Liver (tissue), 9 donors: ENCODE results near the gene FN1. TPM values are rescaled to one million over a fixed set of nuclear protein-coding genes. Genes with fewer than 3 reads are reported as not detected.

ENCODE experiments used
- DNase-seq: peaks from one replicate; pipeline ENCODE4 v3.0.0-alpha.2; 2017; ENCODE audit warnings: low spot score
- H3K27ac ChIP-seq, 2 donors: one replicate each; pipeline ENCODE4 v1.7.0; 2013; ENCODE audit warnings: inconsistent platforms in 2 of 2, low read length in 2 of 2, control low read depth in 1 of 2, low read depth in 1 of 2, mild to moderate bottlenecking in 1 of 2
- H3K27me3 ChIP-seq, 4 donors: one replicate each; pipeline versions ENCODE4 v1.6.1 to v1.7.0; 2013; ENCODE audit warnings: low read length in 3 of 4, inconsistent platforms in 1 of 4, mild to moderate bottlenecking in 1 of 4, moderate library complexity in 1 of 4; ENCODE audit not compliant: control insufficient read depth in 4 of 4, insufficient read depth in 4 of 4
- H3K36me3 ChIP-seq, 4 donors: one replicate each; pipeline versions ENCODE4 v1.6.1 to v1.7.0; 2013; ENCODE audit warnings: low read length in 3 of 4, mild to moderate bottlenecking in 3 of 4, low read depth in 1 of 4, moderate library complexity in 1 of 4; ENCODE audit not compliant: control insufficient read depth in 4 of 4, insufficient read depth in 3 of 4
- H3K4me1 ChIP-seq, 4 donors: one replicate each; pipeline versions ENCODE4 v1.6.1 to v1.7.0; 2013; ENCODE audit warnings: low read length in 3 of 4, mild to moderate bottlenecking in 3 of 4, moderate library complexity in 1 of 4; ENCODE audit not compliant: control insufficient read depth in 4 of 4, insufficient read depth in 4 of 4
- H3K4me3 ChIP-seq, 3 donors: one replicate each; pipeline versions ENCODE4 v1.6.1 to v1.7.0; 2013; ENCODE audit warnings: low read length in 3 of 3, control low read depth in 1 of 3, low read depth in 1 of 3, mild to moderate bottlenecking in 1 of 3
- H3K9ac ChIP-seq, 2 donors: one replicate each; pipeline ENCODE4 v1.7.0; 2013; ENCODE audit warnings: low read length in 2 of 2, mild to moderate bottlenecking in 2 of 2, moderate library complexity in 2 of 2, control low read depth in 1 of 2, low read depth in 1 of 2
- H3K9me3 ChIP-seq, 4 donors: one replicate each; pipeline versions ENCODE4 v1.6.1 to v1.7.0; 2013; ENCODE audit warnings: low read length in 3 of 4; ENCODE audit not compliant: control insufficient read depth in 4 of 4
- ATF3 ChIP-seq: IDR thresholded peaks from 2 replicates; pipeline ENCODE4 v1.6.1; 2016; ENCODE audit warnings: antibody characterized with exemption
- CTCF ChIP-seq: fragments of 150-350 bp; IDR thresholded peaks from 2 replicates; pipeline ENCODE4 v1.5.1; 2017; ENCODE audit warnings: improper control_type of control experiment, low read depth, low read length; ENCODE audit not compliant: missing input control
- EGR1 ChIP-seq, 2 donors: IDR thresholded peaks; 2 replicates each; pipeline ENCODE4 v1.6.1; 2016 to 2018; ENCODE audit warnings: antibody characterized with exemption in 2 of 2, low read depth in 2 of 2
- FOXA1 ChIP-seq: IDR thresholded peaks from 2 replicates; pipeline ENCODE4 v1.6.1; 2016; ENCODE audit warnings: antibody characterized with exemption
- FOXA2 ChIP-seq: IDR thresholded peaks from 2 replicates; pipeline ENCODE4 v1.6.1; 2016; ENCODE audit warnings: antibody characterized with exemption
- GABPA ChIP-seq, 2 donors: IDR thresholded peaks in 1 of 2; conservative IDR thresholded peaks in 1 of 2; 2 replicates each; pipeline ENCODE4 v1.6.1; 2016; ENCODE audit warnings: antibody characterized with exemption in 2 of 2, mild to moderate bottlenecking in 1 of 2, moderate library complexity in 1 of 2
- HNF4A ChIP-seq, 2 donors: conservative IDR thresholded peaks; 2 replicates each; pipeline ENCODE4 v1.6.1; 2016; ENCODE audit warnings: antibody characterized with exemption in 2 of 2, mild to moderate bottlenecking in 2 of 2
- HNF4G ChIP-seq: IDR thresholded peaks from 2 replicates; pipeline ENCODE4 v1.6.1; 2016; ENCODE audit warnings: antibody characterized with exemption
- JUND ChIP-seq, 2 donors: IDR thresholded peaks; 2 replicates each; pipeline ENCODE4 v1.6.1; 2016; ENCODE audit warnings: antibody characterized with exemption in 2 of 2
- MAX ChIP-seq: IDR thresholded peaks from 2 replicates; pipeline ENCODE4 v1.6.1; 2016; ENCODE audit warnings: antibody characterized with exemption
- NR2F2 ChIP-seq: IDR thresholded peaks from 2 replicates; pipeline ENCODE4 v1.6.1; 2016; ENCODE audit warnings: antibody characterized with exemption
- RAD21 ChIP-seq, 2 donors: IDR thresholded peaks; 2 replicates each; pipeline ENCODE4 v1.6.1; 2016; ENCODE audit warnings: antibody characterized with exemption in 2 of 2, mild to moderate bottlenecking in 2 of 2
- REST ChIP-seq: IDR thresholded peaks from 2 replicates; pipeline ENCODE4 v1.6.1; 2016; ENCODE audit warnings: antibody characterized with exemption, mild to moderate bottlenecking
- RXRA ChIP-seq, 2 donors: IDR thresholded peaks; 2 replicates each; pipeline ENCODE4 v1.6.1; 2017 to 2018; ENCODE audit warnings: antibody characterized with exemption in 2 of 2, mild to moderate bottlenecking in 1 of 2
- SP1 ChIP-seq: IDR thresholded peaks from 2 replicates; pipeline ENCODE4 v1.6.1; 2018; ENCODE audit warnings: antibody characterized with exemption, mild to moderate bottlenecking
- TAF1 ChIP-seq: conservative IDR thresholded peaks from 2 replicates; pipeline ENCODE4 v1.6.1; 2016; ENCODE audit warnings: antibody characterized with exemption, mild to moderate bottlenecking
- YY1 ChIP-seq: IDR thresholded peaks from 2 replicates; pipeline ENCODE4 v1.6.1; 2016; ENCODE audit warnings: antibody characterized with exemption, mild to moderate bottlenecking
- ZBTB33 ChIP-seq: IDR thresholded peaks from 2 replicates; pipeline ENCODE4 v1.6.1; 2016; ENCODE audit warnings: antibody characterized with exemption
- WGBS: extraction: QIAGEN DNeasy Blood & Tissue Kit; methylation state at CpG from one replicate; pipeline ENCODE4 v1.1.7; 2013; 5-methylcytosine and 5-hydroxymethylcytosine counted together
- polyA plus RNA-seq, 2 donors: library from polyadenylated mRNA; stranded (reverse) in 1 of 2; unstranded in 1 of 2; fragments of 200-250 nt in 1 of 2; fragments of >200 nt in 1 of 2; fragmentation: Nextera tagmentation in 1 of 2; extraction: Ambion mirVana in 1 of 2; gene quantifications; one replicate each; pipeline versions ENCODE4 v1.2.1 to v1.2.3, GENCODE V29; 2013 to 2015
- total RNA-seq, 2 donors: library from RNA; depleted of rRNA; stranded (reverse); fragments of >200 nt; gene quantifications; one replicate each; pipeline ENCODE4 v1.2.3, GENCODE V29; 2014
- donor health status: healthy.
- donor health status: healthy.
- donor health status: healthy.
- donor health status: healthy.
- donor health status: healthy.

FN1 gene
- total and polyA plus RNA-seq, 4 donors: 545 to 1,402 (median 837) TPM

- no peaks in the 10 kb centered on the region for H3K27me3 ChIP-seq
- H3K9ac ChIP-seq: no peak overlapping the region
- H3K4me3 ChIP-seq: no peak overlapping the region
- no peaks in the 10 kb centered on the region for H3K36me3 ChIP-seq
- H3K27ac ChIP-seq: no peak overlapping the region
- 32% methylated on average over 5 of the region's 5 CpGs for WGBS
- H3K9me3 ChIP-seq: no peaks in the 10 kb centered on the region
- DNase-seq: no peak
- no peak for TF ChIP-seq JUND (IDR thresholded peaks at IDR 0.05)
- peak in 1 of 2 donors; percentile 7 for TF ChIP-seq RAD21 (IDR thresholded peaks at IDR 0.05)
- no peak for TF ChIP-seq ATF3
- no peak for TF ChIP-seq EGR1 (IDR thresholded peaks at IDR 0.05; ENCODE audit: low read depth in 2 of 2)
- TF ChIP-seq TAF1: no peak
- TF ChIP-seq RXRA (IDR thresholded peaks at IDR 0.05): peak in 1 of 2 donors; percentile 19
- peak; percentile 90 for TF ChIP-seq YY1
- TF ChIP-seq ZBTB33: no peak
- peaks cover 7 to 14% (median 9%) of the 10 kb centered on the region in 4 donors for H3K4me1 ChIP-seq
Observed at GRCh38 chr2:215439980-215440512, 4.2 kb upstream of the FN1 start.

- DNase-seq: no peak
- TF ChIP-seq ATF3 (no peak), EGR1 (IDR thresholded peaks at IDR 0.05; ENCODE audit: low read depth in 2 of 2) (no peak), FOXA2 (no peak), REST (no peak), SP1 (no peak), RXRA (IDR thresholded peaks at IDR 0.05) (no peak), HNF4A (conservative IDR thresholded peaks at IDR 0.05) (no peak), YY1 (no peak), MAX (no peak), NR2F2 (no peak), FOXA1 (no peak), TAF1 (no peak), GABPA (IDR thresholded peaks at IDR 0.05 in 1 of 2, conservative IDR thresholded peaks at IDR 0.05 in 1 of 2) (no peak), ZBTB33 (no peak), JUND (IDR thresholded peaks at IDR 0.05) (no peak), CTCF (no peak), HNF4G (no peak), RAD21 (IDR thresholded peaks at IDR 0.05) (no peak)
- H3K36me3 ChIP-seq: no peaks in the 10 kb centered on the region
- H3K27ac ChIP-seq: no peak overlapping the region
- H3K4me3 ChIP-seq: no peak overlapping the region
- no peak overlapping the region for H3K9ac ChIP-seq
- 68% methylated on average over 2 of the region's 2 CpGs for WGBS
- no peaks in the 10 kb centered on the region for H3K9me3 ChIP-seq
- peaks cover 7 to 16% (median 9%) of the 10 kb centered on the region in 4 donors for H3K4me1 ChIP-seq
- no peaks in the 10 kb centered on the region for H3K27me3 ChIP-seq
Observed at GRCh38 chr2:215439404-215439803, 3.5 kb upstream of the FN1 start.
